B cell (primary cell): ENCODE measurements around the gene TP63.

Experiments used
- EZH2 ChIP-seq: IDR thresholded peaks from 2 replicates; pipeline ENCODE4 v1.6.1; 2012; ENCODE audit warnings: borderline replicate concordance, low read depth, mild to moderate bottlenecking, moderate library complexity, low read length; ENCODE audit not compliant: insufficient read depth, poor library complexity, severe bottlenecking
- TF ChIP-seq, protein P1 (sequence below): fragments of 200-600 bp; IDR thresholded peaks from one replicate; pipeline ENCODE4 v1.8.0; 2022; ENCODE audit warnings: antibody characterized with exemption, mild to moderate bottlenecking

GRCh38 chr3:189626286-189626685 lies 4.9 kb upstream of the TP63 start:
- TF ChIP-seq, protein P1, sequence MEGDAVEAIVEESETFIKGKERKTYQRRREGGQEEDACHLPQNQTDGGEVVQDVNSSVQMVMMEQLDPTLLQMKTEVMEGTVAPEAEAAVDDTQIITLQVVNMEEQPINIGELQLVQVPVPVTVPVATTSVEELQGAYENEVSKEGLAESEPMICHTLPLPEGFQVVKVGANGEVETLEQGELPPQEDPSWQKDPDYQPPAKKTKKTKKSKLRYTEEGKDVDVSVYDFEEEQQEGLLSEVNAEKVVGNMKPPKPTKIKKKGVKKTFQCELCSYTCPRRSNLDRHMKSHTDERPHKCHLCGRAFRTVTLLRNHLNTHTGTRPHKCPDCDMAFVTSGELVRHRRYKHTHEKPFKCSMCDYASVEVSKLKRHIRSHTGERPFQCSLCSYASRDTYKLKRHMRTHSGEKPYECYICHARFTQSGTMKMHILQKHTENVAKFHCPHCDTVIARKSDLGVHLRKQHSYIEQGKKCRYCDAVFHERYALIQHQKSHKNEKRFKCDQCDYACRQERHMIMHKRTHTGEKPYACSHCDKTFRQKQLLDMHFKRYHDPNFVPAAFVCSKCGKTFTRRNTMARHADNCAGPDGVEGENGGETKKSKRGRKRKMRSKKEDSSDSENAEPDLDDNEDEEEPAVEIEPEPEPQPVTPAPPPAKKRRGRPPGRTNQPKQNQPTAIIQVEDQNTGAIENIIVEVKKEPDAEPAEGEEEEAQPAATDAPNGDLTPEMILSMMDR: no peak
- TF ChIP-seq EZH2: no peak
